Activated B cell treated with CpG ODN at 0.5 μM for 24 hours (primary cell): ENCODE data around the gene MYO5A. TPM values are rescaled to one million over a fixed set of nuclear protein-coding genes. Genes with fewer than 3 reads are reported as not detected.
"Not testable (repeated sequence)": the region's sequence is repeated elsewhere in the genome, so short reads cannot be mapped to it uniquely, and the experiment has no call there.

Experiments
- ATAC-seq: fragments of 200-7000 bp; cut with Tn5 transposase; one replicate; pipeline ENCODE4 v1.10.0; 2021; ENCODE audit warnings: low read depth, mild to moderate bottlenecking, moderate library complexity
- CTCF ChIA-PET: fragments of 350-600 bp; sonication (Branson Sonifier 250); formaldehyde crosslinking; loops from one replicate; lab custom pipeline; 2021; ENCODE audit warnings: antibody characterized with exemption; lab: Charles Lee
- POLR2A ChIA-PET: fragments of 350-600 bp; sonication (Branson Sonifier 250); formaldehyde crosslinking; loops from one replicate; lab custom pipeline; 2021; ENCODE audit warnings: antibody characterized with exemption; lab: Charles Lee
- DNase-seq: peaks from one replicate; pipeline ENCODE4 v3.0.0; 2022
- H3K27ac Mint-ChIP-seq: one replicate; pipeline ENCODE4 v1.8.0; 2020; ENCODE audit warnings: mixed read lengths
- H3K27me3 Mint-ChIP-seq: one replicate; pipeline ENCODE4 v1.8.0; 2021; ENCODE audit warnings: mixed read lengths
- H3K36me3 Mint-ChIP-seq: one replicate; pipeline ENCODE4 v1.8.0; 2021; ENCODE audit warnings: low read depth, mixed read lengths
- H3K4me1 Mint-ChIP-seq: one replicate; pipeline ENCODE4 v1.8.0; 2021; ENCODE audit warnings: mixed read lengths
- H3K4me3 Mint-ChIP-seq: one replicate; pipeline ENCODE4 v1.8.0; 2020; ENCODE audit warnings: mild to moderate bottlenecking, mixed read lengths
- H3K9me3 Mint-ChIP-seq: one replicate; pipeline ENCODE4 v1.8.0; 2020; ENCODE audit warnings: mixed read lengths
- CTCF ChIP-seq: fragments of 200-600 bp; IDR thresholded peaks from one replicate; pipeline ENCODE4 v1.8.0; 2022; ENCODE audit warnings: antibody characterized with exemption, mild to moderate bottlenecking
- intact Hi-C: fragments of 100-400 bp; cut with micrococcal nuclease; formaldehyde crosslinking; loops from one replicate; pipeline ENCODE4 v1.15.1; 2024
- total RNA-seq: library from RNA; stranded (reverse); gene quantifications from 2 replicates; pipeline ENCODE4 v1.2.3, GENCODE V29; 2022

MYO5A gene
- total RNA-seq, 1 donor from 2014 or later = 49.1 TPM

DNA sequence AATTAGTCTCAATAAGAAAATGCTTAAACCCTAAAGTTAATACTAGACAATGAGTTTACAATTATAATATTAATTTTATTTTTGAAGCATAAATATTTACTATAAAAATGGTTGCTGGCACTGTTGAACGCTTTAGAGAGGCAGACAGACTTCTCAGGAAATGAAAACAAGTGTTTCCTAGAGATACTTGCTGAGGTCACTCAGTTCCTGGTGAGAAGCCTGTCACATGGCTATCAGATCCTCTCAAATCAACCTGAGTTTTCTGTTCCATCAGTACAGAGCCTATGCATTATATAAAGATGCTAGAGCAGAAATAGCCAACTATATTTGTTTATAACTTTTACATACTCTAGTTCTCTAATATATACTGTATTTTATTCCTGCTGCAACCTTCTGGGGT is 109.2 kb downstream of the MYO5A start:
- intact Hi-C loops = loop anchor here (2.0 kb wide), 1 partner anchor 109 kb away; the partner anchor contains the start of gene MYO5A
- H3K27me3 Mint-ChIP-seq = no peaks in the 10 kb centered on the region
- H3K4me3 Mint-ChIP-seq = no peak overlapping the region
- DNase-seq = no peak
- CTCF ChIA-PET = no interaction called here
- no peak overlapping the region for H3K27ac Mint-ChIP-seq
- ATAC-seq = no peak
- POLR2A ChIA-PET = no interaction called here
- peaks cover 19% of the 10 kb centered on the region for H3K4me1 Mint-ChIP-seq
- no peaks in the 10 kb centered on the region for H3K9me3 Mint-ChIP-seq
- H3K36me3 Mint-ChIP-seq = peaks cover 32% of the 10 kb centered on the region
- TF ChIP-seq CTCF = no peak

DNA sequence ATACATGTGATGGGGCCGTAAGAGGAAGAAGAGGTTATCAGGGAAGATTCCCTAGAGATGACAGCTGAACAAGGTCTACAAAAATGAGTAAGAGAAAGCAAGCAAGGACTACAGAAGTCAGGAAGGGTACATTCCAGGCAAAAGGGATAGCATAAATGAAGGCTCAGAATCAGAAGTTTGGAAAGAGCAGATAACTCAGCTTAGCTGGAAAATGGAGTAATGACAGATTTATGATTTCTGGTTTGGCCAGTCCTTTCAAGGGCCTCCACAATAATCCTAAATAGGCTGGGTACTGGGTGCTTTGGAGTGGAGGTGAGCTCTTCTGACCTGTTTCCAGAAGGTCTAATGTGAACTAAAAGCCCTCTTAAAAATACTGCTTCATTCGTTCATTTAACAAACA is 110.7 kb downstream of the MYO5A start:
- H3K4me3 Mint-ChIP-seq = no peak overlapping the region
- H3K4me1 Mint-ChIP-seq = peaks cover 19% of the 10 kb centered on the region
- no peak overlapping the region for H3K27ac Mint-ChIP-seq
- TF ChIP-seq CTCF = no peak
- peaks cover 31% of the 10 kb centered on the region for H3K36me3 Mint-ChIP-seq
- no peak for DNase-seq
- intact Hi-C loops = loop anchor here (2.0 kb wide), 1 partner anchor 111 kb away; the partner anchor contains the start of gene MYO5A
- ChIA-PET CTCF (no interaction called here), POLR2A (no interaction called here)
- no peak for ATAC-seq
- no peaks in the 10 kb centered on the region for H3K9me3 Mint-ChIP-seq
- no peaks in the 10 kb centered on the region for H3K27me3 Mint-ChIP-seq

GRCh38 chr15:52417521-52417920 is 111.2 kb downstream of the MYO5A start:
- ChIA-PET POLR2A (no interaction called here), CTCF (no interaction called here)
- DNase-seq (no peak), ATAC-seq (no peak)
- no peaks in the 10 kb centered on the region for H3K9me3 Mint-ChIP-seq
- peaks cover 31% of the 10 kb centered on the region for H3K36me3 Mint-ChIP-seq
- intact Hi-C loops = no loop called here
- no peaks in the 10 kb centered on the region for H3K27me3 Mint-ChIP-seq
- TF ChIP-seq CTCF = no peak
- H3K4me1 Mint-ChIP-seq = peaks cover 17% of the 10 kb centered on the region
- no peak overlapping the region for H3K4me3 Mint-ChIP-seq
- no peak overlapping the region for H3K27ac Mint-ChIP-seq

GRCh38 chr15:52416566-52416965 is 112.1 kb downstream of the MYO5A start:
- H3K27me3 Mint-ChIP-seq, H3K27ac Mint-ChIP-seq, H3K4me1 Mint-ChIP-seq, H3K9me3 Mint-ChIP-seq, intact Hi-C loops, POLR2A ChIA-PET, CTCF ChIA-PET, DNase-seq, ATAC-seq, H3K4me3 Mint-ChIP-seq: not testable (repeated sequence)
- peaks cover 33% of the 10 kb centered on the region for H3K36me3 Mint-ChIP-seq

DNA sequence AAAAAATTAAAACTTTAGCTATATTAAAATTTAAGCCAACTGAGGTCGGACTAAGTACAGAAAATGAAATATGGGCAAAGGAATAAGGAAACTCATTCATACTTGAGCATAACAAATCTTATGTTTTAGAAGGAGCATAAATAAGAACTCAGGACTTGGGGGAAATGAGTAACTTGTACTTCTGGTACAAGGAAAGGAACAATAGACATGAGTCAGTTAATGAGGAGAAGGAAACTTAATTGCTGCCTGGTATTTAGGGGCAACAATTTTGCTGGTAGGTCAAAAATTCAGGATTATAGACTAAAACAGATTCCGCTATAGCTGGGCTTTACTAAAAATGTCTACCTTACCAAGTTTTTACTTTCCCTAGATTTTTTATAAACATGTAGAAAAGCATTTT is 113.1 kb downstream of the MYO5A start:
- POLR2A ChIA-PET = no interaction called here
- no peaks in the 10 kb centered on the region for H3K27me3 Mint-ChIP-seq
- DNase-seq = no peak
- intact Hi-C loops = no loop called here
- no peak overlapping the region for H3K4me3 Mint-ChIP-seq
- no peak for TF ChIP-seq CTCF
- no peaks in the 10 kb centered on the region for H3K9me3 Mint-ChIP-seq
- H3K36me3 Mint-ChIP-seq = peaks cover 35% of the 10 kb centered on the region
- CTCF ChIA-PET = no interaction called here
- no peak for ATAC-seq
- peaks cover 2% of the 10 kb centered on the region for H3K4me1 Mint-ChIP-seq
- H3K27ac Mint-ChIP-seq = no peak overlapping the region

DNA sequence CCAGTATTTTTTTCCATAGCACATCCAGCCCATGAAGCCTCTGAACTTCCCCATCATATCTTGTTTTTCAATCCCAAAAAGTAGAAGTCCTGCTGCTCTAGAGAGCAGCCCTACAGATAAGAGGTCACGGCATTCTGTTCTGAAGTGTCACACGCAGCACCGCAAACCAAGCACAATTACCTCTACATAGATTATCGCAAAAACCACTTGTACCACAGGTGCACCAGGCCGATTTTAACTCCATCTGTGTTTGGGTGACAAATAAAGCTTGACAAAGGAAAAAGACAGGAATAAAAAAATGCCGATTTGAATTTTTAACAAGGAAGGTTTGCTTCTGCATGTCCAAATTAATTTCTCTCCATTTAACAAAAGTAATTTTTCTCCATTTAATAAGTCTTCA is 113.7 kb downstream of the MYO5A start:
- H3K36me3 Mint-ChIP-seq = peaks cover 39% of the 10 kb centered on the region
- no peaks in the 10 kb centered on the region for H3K9me3 Mint-ChIP-seq
- intact Hi-C loops = no loop called here
- DNase-seq (no peak), ATAC-seq (no peak)
- no peak overlapping the region for H3K27ac Mint-ChIP-seq
- TF ChIP-seq CTCF = no peak
- H3K27me3 Mint-ChIP-seq = no peaks in the 10 kb centered on the region
- no peaks in the 10 kb centered on the region for H3K4me1 Mint-ChIP-seq
- ChIA-PET CTCF (no interaction called here), POLR2A (no interaction called here)
- no peak overlapping the region for H3K4me3 Mint-ChIP-seq
